Measurements from ENCODE around the gene NSUN6. TPM values are rescaled to one million over a fixed set of nuclear protein-coding genes. Genes with fewer than 3 reads are reported as not detected.

The NSUN6 gene, protein sequence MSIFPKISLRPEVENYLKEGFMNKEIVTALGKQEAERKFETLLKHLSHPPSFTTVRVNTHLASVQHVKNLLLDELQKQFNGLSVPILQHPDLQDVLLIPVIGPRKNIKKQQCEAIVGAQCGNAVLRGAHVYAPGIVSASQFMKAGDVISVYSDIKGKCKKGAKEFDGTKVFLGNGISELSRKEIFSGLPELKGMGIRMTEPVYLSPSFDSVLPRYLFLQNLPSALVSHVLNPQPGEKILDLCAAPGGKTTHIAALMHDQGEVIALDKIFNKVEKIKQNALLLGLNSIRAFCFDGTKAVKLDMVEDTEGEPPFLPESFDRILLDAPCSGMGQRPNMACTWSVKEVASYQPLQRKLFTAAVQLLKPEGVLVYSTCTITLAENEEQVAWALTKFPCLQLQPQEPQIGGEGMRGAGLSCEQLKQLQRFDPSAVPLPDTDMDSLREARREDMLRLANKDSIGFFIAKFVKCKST
- 11.2 and 20.4 TPM in 2 replicates for total RNA-seq

DNA sequence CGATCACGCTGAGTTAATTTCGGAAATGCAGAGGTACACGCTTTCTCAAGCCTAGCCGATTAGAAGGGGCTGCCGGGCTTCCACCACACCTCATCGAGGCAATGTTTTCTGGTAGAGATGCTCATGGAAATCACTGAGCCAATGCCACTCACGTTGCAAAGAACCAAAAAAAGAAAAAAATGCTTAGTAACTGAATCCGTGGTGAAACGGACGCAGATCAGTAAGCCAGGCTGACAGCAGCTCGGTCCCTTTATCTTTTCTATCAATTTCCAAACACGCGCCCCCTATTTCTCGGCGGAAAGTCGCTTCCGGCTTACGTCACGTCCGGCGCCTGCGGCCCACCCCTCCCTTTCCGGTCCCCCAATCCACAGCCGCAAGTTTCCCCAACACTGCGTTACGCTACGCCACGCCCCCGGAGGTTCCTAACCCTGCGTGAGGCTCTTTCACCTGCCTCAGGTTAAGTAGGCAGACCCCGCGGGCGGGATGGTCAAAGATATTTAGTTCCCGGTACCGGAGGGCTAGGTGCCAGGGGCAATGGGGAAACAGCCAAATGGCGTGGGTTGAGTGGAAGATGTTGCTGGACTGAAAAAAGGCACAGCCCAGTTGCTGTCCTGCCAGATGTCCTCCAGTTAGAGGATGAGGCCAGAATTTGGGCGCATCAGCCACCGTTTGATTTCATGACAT, at the start of gene NSUN6:
NSUN6 (minus strand) TSS at position 264 of the 684 bp plus-strand sequence. CDS start 384 bp downstream, outside the sequence.

DNA sequence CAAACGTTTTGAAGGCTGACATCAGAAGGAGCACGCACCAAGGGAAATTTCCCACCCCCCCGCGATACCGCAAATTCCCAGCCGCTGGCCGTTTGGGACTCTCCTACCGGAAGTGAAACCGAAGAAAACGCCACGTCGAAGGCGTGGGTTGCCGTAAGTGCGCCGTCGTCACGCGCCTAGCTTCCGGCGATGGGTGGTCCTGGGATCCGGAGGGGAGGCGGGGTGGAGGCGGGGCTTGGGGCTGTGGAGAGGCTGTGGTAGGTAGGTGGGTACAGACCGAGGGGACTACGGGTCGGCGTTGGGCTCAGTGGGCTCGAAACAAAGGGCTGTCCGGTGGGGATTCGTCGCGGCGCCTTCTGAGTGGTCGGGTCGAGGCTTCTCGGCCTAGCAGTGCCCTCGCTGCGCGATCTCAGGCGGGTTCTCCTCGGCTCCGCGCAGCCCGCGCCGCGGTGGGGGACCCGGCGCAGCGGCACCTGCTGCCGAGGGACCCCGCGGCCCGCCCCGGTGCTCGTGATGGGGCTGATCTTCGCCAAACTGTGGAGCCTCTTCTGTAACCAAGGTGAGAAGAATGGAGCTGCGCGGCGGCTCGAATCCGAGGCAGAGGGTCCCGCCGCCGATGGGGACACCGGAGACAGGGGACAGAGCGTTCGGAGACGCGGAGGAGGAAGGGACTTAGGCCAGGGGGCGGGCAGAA, 7.9 kb upstream of the NSUN6 start, which contains the start of gene ARL5B:
ARL5B (plus strand) TSS at position 307 of the 694 bp plus-strand sequence; CDS start at position 514, 207 bp downstream.

Other genes with a start within 250 kb of the NSUN6 start
- gene ARL5B, start 7.8 kb upstream of the NSUN6 start, total RNA-seq: 21.2 and 39.6 TPM in 2 replicates